IMR-90 (cell line): ENCODE results near the gene ARGLU1. TPM values are rescaled to one million over a fixed set of nuclear protein-coding genes. Genes with fewer than 3 reads are reported as not detected.

Source experiments
- ATAC-seq: fragments of 200-7000 bp; cut with Tn5 transposase; 2 replicates; pipeline ENCODE4 v1.9.1; 2020; ENCODE audit warnings: low read depth, mild to moderate bottlenecking, moderate library complexity
- BruUV-seq: library from RNA; stranded (reverse); fragments of 400-500 nt; replicated peaks from 2 replicates; lab custom pipeline; 2021; lab: Mats Ljungman, UMichigan
- CTCF ChIA-PET: fragments of 300-600 bp; formaldehyde crosslinking; extraction: SDS; loops from one replicate; lab custom pipeline; 2021; ENCODE audit warnings: antibody characterized with exemption; lab: Yijun Ruan, JAX
- POLR2A ChIA-PET: fragments of 300-600 bp; sonication (Branson Sonifier 250); formaldehyde crosslinking; loops from one replicate; lab custom pipeline; 2022; ENCODE audit warnings: antibody characterized with exemption; ENCODE audit not compliant: unreplicated experiment; lab: Charles Lee
- DNase-seq: peaks from one replicate; pipeline ENCODE4 v3.0.0; 2013
- H2AFZ ChIP-seq: replicated peaks from 2 replicates; pipeline ENCODE3; 2013; ENCODE audit warnings: low read length, mild to moderate bottlenecking; ENCODE audit not compliant: poor library complexity
- H2AK5ac ChIP-seq: 2 replicates; pipeline ENCODE4 v1.6.1; 2013; ENCODE audit warnings: low read depth, low read length, inconsistent platforms
- H2AK9ac ChIP-seq: replicated peaks from 2 replicates; pipeline ENCODE3; 2013; ENCODE audit warnings: mild to moderate bottlenecking, low read depth, low read length, moderate library complexity; ENCODE audit not compliant: poor library complexity
- H2BK120ac ChIP-seq: 2 replicates; pipeline ENCODE4 v1.6.1; 2013; ENCODE audit warnings: low read depth, low read length, inconsistent platforms
- H2BK15ac ChIP-seq: 3 replicates; pipeline ENCODE4 v1.6.1; 2013; ENCODE audit warnings: low read depth, low read length, inconsistent platforms
- H2BK20ac ChIP-seq: 2 replicates; pipeline ENCODE4 v1.6.1; 2013; ENCODE audit warnings: low read depth, mild to moderate bottlenecking, inconsistent platforms, low read length, moderate library complexity
- H2BK5ac ChIP-seq: 2 replicates; pipeline ENCODE4 v1.6.1; 2013; ENCODE audit warnings: mild to moderate bottlenecking, low read depth, low read length, inconsistent platforms; ENCODE audit not compliant: poor library complexity, severe bottlenecking
- H3K14ac ChIP-seq: replicated peaks from 2 replicates; pipeline ENCODE4 v1.6.1; 2013; ENCODE audit warnings: low read depth, low read length, inconsistent platforms
- H3K18ac ChIP-seq: 2 replicates; pipeline ENCODE4 v1.6.1; 2013; ENCODE audit warnings: low read depth, low read length, control low read depth
- H3K23ac ChIP-seq: 2 replicates; pipeline ENCODE4 v1.6.1; 2013; ENCODE audit warnings: low read depth, low read length, inconsistent platforms
- H3K27ac ChIP-seq: 2 replicates; pipeline ENCODE4 v1.5.1; 2013; ENCODE audit warnings: mild to moderate bottlenecking, control low read depth, low read length; ENCODE audit not compliant: insufficient read depth
- H3K27me3 ChIP-seq: 2 replicates; pipeline ENCODE4 v1.6.1; 2013; ENCODE audit warnings: low read length; ENCODE audit not compliant: control insufficient read depth, insufficient read depth
- H3K36me3 ChIP-seq: 2 replicates; pipeline ENCODE4 v1.6.1; 2013; ENCODE audit warnings: low read length, mixed read lengths; ENCODE audit not compliant: control insufficient read depth, insufficient read depth
- H3K4ac ChIP-seq: 2 replicates; pipeline ENCODE4 v1.6.1; 2013; ENCODE audit warnings: low read depth, low read length, inconsistent platforms
- H3K4me1 ChIP-seq: 2 replicates; pipeline ENCODE4 v1.6.1; 2013; ENCODE audit warnings: low read length, mixed read lengths; ENCODE audit not compliant: control insufficient read depth, insufficient read depth
- H3K4me2 ChIP-seq: 2 replicates; pipeline ENCODE4 v1.6.1; 2013; ENCODE audit warnings: low read depth, mild to moderate bottlenecking, control low read depth, low read length, moderate library complexity
- H3K4me3 ChIP-seq: 2 replicates; pipeline ENCODE4 v1.5.1; 2013; ENCODE audit warnings: low read depth, mild to moderate bottlenecking, control low read depth, low read length, moderate library complexity; ENCODE audit not compliant: insufficient read depth
- H3K56ac ChIP-seq: 2 replicates; pipeline ENCODE4 v1.6.1; 2013; ENCODE audit warnings: low read length, inconsistent platforms; ENCODE audit not compliant: insufficient read depth; ENCODE audit errors: extremely low read depth
- H3K79me1 ChIP-seq, 2 experiments: 2 replicates each; pipeline ENCODE4 v1.6.1; 2013; ENCODE audit warnings: low read length in 2 of 2, inconsistent platforms in 1 of 2, low read depth in 1 of 2
- H3K9ac ChIP-seq: 2 replicates; pipeline ENCODE4 v1.6.1; 2013; ENCODE audit warnings: low read depth, low read length, control low read depth
- H3K9me1 ChIP-seq: 2 replicates; pipeline ENCODE4 v1.6.1; 2013; ENCODE audit warnings: low read length, inconsistent platforms; ENCODE audit not compliant: insufficient read depth
- H3K9me3 ChIP-seq: 2 replicates; pipeline ENCODE4 v1.6.1; 2013; ENCODE audit warnings: low read length; ENCODE audit not compliant: control insufficient read depth, insufficient read depth
- H4K20me1 ChIP-seq: 2 replicates; pipeline ENCODE4 v1.6.1; 2013; ENCODE audit warnings: low read length, inconsistent platforms; ENCODE audit not compliant: insufficient read depth
- H4K5ac ChIP-seq: 2 replicates; pipeline ENCODE4 v1.6.1; 2013; ENCODE audit warnings: mild to moderate bottlenecking, low read depth, low read length, control low read depth
- H4K8ac ChIP-seq, 2 experiments: 2 replicates each; pipeline ENCODE4 v1.6.1; 2013; ENCODE audit warnings: low read depth in 2 of 2, low read length in 2 of 2, control low read depth in 1 of 2, inconsistent platforms in 1 of 2
- H4K91ac ChIP-seq: 2 replicates; pipeline ENCODE4 v1.6.1; 2013; ENCODE audit warnings: low read depth, low read length, inconsistent platforms; ENCODE audit not compliant: insufficient read depth
- BHLHE40 ChIP-seq: fragments of 150-350 bp; IDR thresholded peaks from 2 replicates; pipeline ENCODE4 v1.6.1; 2016; ENCODE audit warnings: mild to moderate bottlenecking, low read depth, low read length
- CEBPB ChIP-seq: IDR thresholded peaks from 2 replicates; pipeline ENCODE4 v1.6.1; 2012; ENCODE audit warnings: low read depth, low read length, improper control_type of control experiment
- CTCF ChIP-seq: conservative IDR thresholded peaks from 2 replicates; pipeline ENCODE4 v1.5.1; 2012; ENCODE audit warnings: mild to moderate bottlenecking, low read depth, low read length, improper control_type of control experiment
- FOS ChIP-seq: fragments of 150-350 bp; IDR thresholded peaks from 2 replicates; pipeline ENCODE4 v1.6.1; 2016; ENCODE audit warnings: low read depth, low read length
- MAZ ChIP-seq: IDR thresholded peaks from 2 replicates; pipeline ENCODE4 v1.6.1; 2012; ENCODE audit warnings: low read depth, mild to moderate bottlenecking, low read length, improper control_type of control experiment, moderate library complexity, borderline replicate concordance
- NFE2L2 ChIP-seq: fragments of 150-350 bp; IDR thresholded peaks from 2 replicates; pipeline ENCODE4 v1.6.1; 2016; ENCODE audit warnings: low read depth, mild to moderate bottlenecking, low read length
- POLR2A ChIP-seq: IDR thresholded peaks from 2 replicates; pipeline ENCODE4 v1.6.1; 2012; ENCODE audit warnings: mild to moderate bottlenecking, low read depth, low read length
- RAD21 ChIP-seq: IDR thresholded peaks from 2 replicates; pipeline ENCODE4 v1.6.1; 2012; ENCODE audit warnings: low read length, improper control_type of control experiment
- RFX5 ChIP-seq: IDR thresholded peaks from 2 replicates; pipeline ENCODE4 v1.8.0; 2012; ENCODE audit warnings: low read depth, mild to moderate bottlenecking, low read length, moderate library complexity
- SMC3 ChIP-seq: fragments of 150-350 bp; IDR thresholded peaks from 2 replicates; pipeline ENCODE4 v1.6.1; 2016; ENCODE audit warnings: low read depth, mild to moderate bottlenecking, antibody characterized with exemption, low read length, moderate library complexity
- WGBS, 2 experiments: methylation state at CpG; one replicate each; pipeline versions ENCODE4 v1.1.5 to v1.1.7; 2013; ENCODE audit warnings: missing lambda C conversion rate in 2 of 2; ENCODE audit not compliant: insufficient read length in 1 of 2; ENCODE audit errors: extremely low coverage in 2 of 2; 5-methylcytosine and 5-hydroxymethylcytosine counted together
- dilution Hi-C: fragments of 300-500 bp; cut with HindIII; formaldehyde crosslinking; loops from one replicate; pipeline ENCODE4 v1.14.3; 2018; ENCODE audit warnings: low sequenced_read_pairs; ENCODE audit not compliant: unreplicated experiment
- in situ Hi-C: fragments of 300-500 bp; cut with MboI; formaldehyde crosslinking; loops from 3 replicates; pipeline ENCODE4 v1.14.3; 2019; ENCODE audit warnings: low sequenced_read_pairs, inconsistent platforms, mixed read lengths
- intact Hi-C: fragments of 100-400 bp; cut with micrococcal nuclease; formaldehyde crosslinking; loops from 2 replicates; pipeline ENCODE4 v1.10.0; 2022
- polyA plus RNA-seq, 3 experiments: library from polyadenylated mRNA; depleted of rRNA; stranded (reverse); fragments of >200 nt; gene quantifications; 2 replicates each; pipeline ENCODE4 v1.2.3, GENCODE V29; 2012; ENCODE audit warnings: low replicate concordance in 1 of 3
- total RNA-seq: library from RNA; depleted of rRNA; stranded (reverse); fragments of >200 nt; gene quantifications from 2 replicates; pipeline ENCODE4 v1.2.3, GENCODE V29; 2012

Gene ARGLU1
- total and polyA plus RNA-seq, 2 of the 4 experiments (the other 2 are of a cell fraction) = 11.1 to 51.4 TPM

- Histone ChIP-seq H3K4me1 (no peaks in the 10 kb centered on the region), H3K14ac (no peak overlapping the region), H4K91ac (no peak overlapping the region), H2BK15ac (no peak overlapping the region), H3K4me3 (no peak overlapping the region), H3K23ac (no peak overlapping the region), H3K18ac (no peak overlapping the region), H3K36me3 (no peaks in the 10 kb centered on the region), H3K4ac (no peak overlapping the region), H3K27ac (no peak overlapping the region), H2AFZ (no peak overlapping the region), H4K5ac (no peak overlapping the region), H3K79me1 (no peaks in the 10 kb centered on the region), H3K4me2 (no peak overlapping the region), H3K9ac (no peak overlapping the region), H4K20me1 (no peaks in the 10 kb centered on the region), H2AK9ac (no peak overlapping the region), H2BK120ac (no peak overlapping the region), H3K56ac (no peak overlapping the region), H2AK5ac (no peak overlapping the region), H4K8ac (no peak overlapping the region), H2BK5ac (no peak overlapping the region), H3K9me1 (no peaks in the 10 kb centered on the region), H3K27me3 (no peaks in the 10 kb centered on the region; the same call in 1 of the 2 replicates), H3K9me3 (0 out of 2 replicates have a peak, but pooled peaks cover 2% of the 10 kb centered on the region), H2BK20ac (no peak overlapping the region)
- ATAC-seq (no peak), DNase-seq (peak; percentile 52)
- WGBS, 2 experiments = no CpG with 5 or more reads among the region's 5 CpGs
- ChIA-PET POLR2A (interaction anchor here (0.6 kb wide), 1 partner anchor 56 kb away, joined by 11 read pairs; no protein-coding TSS in a partner anchor), CTCF (interaction anchor here (1.5 kb wide), 1 partner anchor 30 kb away, joined by 3 read pairs; no protein-coding TSS in a partner anchor)
- no peak for TF ChIP-seq MAZ
- TF ChIP-seq SMC3 = no peak
- no peak for TF ChIP-seq RAD21
- TF ChIP-seq CTCF = no peak
- no peak for TF ChIP-seq RFX5
- no peak for TF ChIP-seq CEBPB
- no peak for TF ChIP-seq POLR2A
- no peak for TF ChIP-seq FOS
- TF ChIP-seq NFE2L2 = no peak
- no peak for TF ChIP-seq BHLHE40
- in situ Hi-C loops = no loop called here
- BruUV-seq = no TSS peak
- dilution Hi-C loops = no loop called here
- intact Hi-C loops = no loop called here
These were observed 21.8 kb upstream of the ARGLU1 start for GRCh38 chr13:106589716-106590115.
